ENCODE data around the gene IGSF11.

The IGSF11 gene

DNA sequence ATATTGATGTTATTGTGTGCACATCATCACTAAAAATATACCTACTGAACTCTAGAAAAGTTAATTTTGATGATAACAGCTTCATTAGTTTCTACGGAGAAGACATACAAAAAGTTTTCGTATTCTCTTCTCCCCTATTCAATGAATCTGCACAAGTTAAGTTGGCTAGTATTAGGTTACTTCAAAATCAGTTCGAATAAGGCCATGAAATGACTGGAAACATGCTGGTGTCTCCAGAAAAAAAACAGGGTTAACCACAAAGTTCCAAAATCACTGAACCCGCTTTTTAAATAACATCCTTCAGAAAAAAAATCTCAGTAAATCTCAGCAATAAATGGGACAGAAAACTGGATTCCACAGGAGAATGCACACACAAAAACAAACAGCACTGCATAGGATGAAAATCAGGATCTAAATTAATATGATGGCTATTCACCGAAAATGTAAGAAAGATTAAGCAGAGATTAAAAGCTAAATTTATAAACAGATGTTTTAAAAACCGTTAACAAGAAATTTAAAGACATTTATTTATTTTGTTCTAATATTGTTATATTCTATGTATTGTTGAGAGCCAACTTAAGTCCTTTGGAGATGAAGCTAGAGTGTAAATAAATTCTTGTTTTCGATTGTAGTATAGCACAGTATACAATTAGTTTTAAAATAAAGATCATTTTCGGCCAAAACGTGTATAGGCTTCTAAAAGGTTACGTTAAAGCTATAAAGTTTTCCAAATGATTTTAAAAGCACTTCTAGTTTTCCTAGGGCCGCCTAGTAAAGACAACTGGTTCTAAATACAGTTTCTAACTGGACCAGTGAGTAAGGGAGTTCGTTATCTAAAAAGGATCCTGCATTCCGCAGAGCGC lies 1.0 kb downstream of the IGSF11 start:
- FAIRE-seq, result no peak
- DNase-seq (ENCODE audit: insufficient read length, low spot score), result no peak
- TF ChIP-seq POLR2A (IDR thresholded peaks at IDR 0.05; ENCODE audit: low read depth, low read length) (no peak), PAX5 (IDR thresholded peaks at IDR 0.05; ENCODE audit: insufficient read depth, low read length, severe bottlenecking) (no peak), TAF1 (IDR thresholded peaks at IDR 0.05; ENCODE audit: low read depth, low read length) (no peak), POU2F2 (IDR thresholded peaks at IDR 0.05; ENCODE audit: low read depth, low read length) (no peak), SPI1 (IDR thresholded peaks at IDR 0.05; ENCODE audit: low read depth, low read length) (no peak), POLR2AphosphoS5 (IDR thresholded peaks at IDR 0.05; ENCODE audit: low read depth, low read length) (no peak)

- no peak for FAIRE-seq
- DNase-seq (ENCODE audit: insufficient read length, low spot score), result no peak
- TF ChIP-seq PAX5 (IDR thresholded peaks at IDR 0.05; ENCODE audit: insufficient read depth, low read length, severe bottlenecking) (no peak), POLR2AphosphoS5 (IDR thresholded peaks at IDR 0.05; ENCODE audit: low read depth, low read length) (no peak), TAF1 (IDR thresholded peaks at IDR 0.05; ENCODE audit: low read depth, low read length) (no peak), POLR2A (IDR thresholded peaks at IDR 0.05; ENCODE audit: low read depth, low read length) (no peak), SPI1 (IDR thresholded peaks at IDR 0.05; ENCODE audit: low read depth, low read length) (no peak), POU2F2 (IDR thresholded peaks at IDR 0.05; ENCODE audit: low read depth, low read length) (no peak)
Measured at GRCh38 chr3:119025171-119025795, 9.4 kb downstream of the IGSF11 start.

DNA sequence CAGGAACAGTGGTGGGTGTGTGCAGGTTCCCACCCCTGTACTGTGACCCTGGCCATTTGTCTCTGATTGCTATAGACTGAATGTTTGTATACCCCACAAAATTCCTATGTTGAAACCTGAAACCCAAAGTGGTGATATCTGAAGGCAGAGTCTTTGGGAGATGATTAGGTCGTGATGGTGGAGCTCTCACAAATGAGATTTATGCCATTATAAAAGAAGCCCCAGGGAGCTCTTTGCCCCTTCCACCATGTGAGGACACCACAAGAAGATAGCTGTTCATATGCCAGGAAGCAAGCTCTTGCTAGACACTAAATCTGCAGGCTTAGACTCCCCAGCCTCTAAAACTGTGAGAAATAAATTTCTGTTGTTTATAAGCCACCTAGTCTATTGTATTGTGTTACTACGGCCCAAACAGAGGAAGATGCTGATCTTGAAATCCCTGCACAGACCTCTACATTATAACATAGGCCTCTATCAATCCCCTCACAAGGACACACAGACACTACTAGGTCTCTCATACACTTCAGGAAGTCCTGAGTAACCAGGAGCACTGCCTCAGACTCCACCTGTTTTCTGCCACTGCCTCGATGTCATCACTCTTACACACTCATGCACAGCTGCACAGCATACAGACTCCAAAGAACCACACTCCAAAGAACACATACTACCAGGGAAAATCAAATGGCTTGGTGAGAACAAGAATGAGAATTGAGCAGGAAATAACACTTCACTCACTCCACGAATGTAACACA lies 14.7 kb downstream of the IGSF11 start:
- FAIRE-seq (no peak), DNase-seq (ENCODE audit: insufficient read length, low spot score) (no peak)
- no peak for TF ChIP-seq POU2F2 (IDR thresholded peaks at IDR 0.05; ENCODE audit: low read depth, low read length)
- TF ChIP-seq POLR2AphosphoS5 (IDR thresholded peaks at IDR 0.05; ENCODE audit: low read depth, low read length), result no peak
- TF ChIP-seq POLR2A (IDR thresholded peaks at IDR 0.05; ENCODE audit: low read depth, low read length), result no peak
- no peak for TF ChIP-seq SPI1 (IDR thresholded peaks at IDR 0.05; ENCODE audit: low read depth, low read length)
- no peak for TF ChIP-seq TAF1 (IDR thresholded peaks at IDR 0.05; ENCODE audit: low read depth, low read length)
- TF ChIP-seq PAX5 (IDR thresholded peaks at IDR 0.05; ENCODE audit: insufficient read depth, low read length, severe bottlenecking), result no peak

- TF ChIP-seq PAX5 (IDR thresholded peaks at IDR 0.05; ENCODE audit: insufficient read depth, low read length, severe bottlenecking) (no peak), POLR2A (IDR thresholded peaks at IDR 0.05; ENCODE audit: low read depth, low read length) (no peak), TAF1 (IDR thresholded peaks at IDR 0.05; ENCODE audit: low read depth, low read length) (no peak), SPI1 (IDR thresholded peaks at IDR 0.05; ENCODE audit: low read depth, low read length) (no peak), POU2F2 (IDR thresholded peaks at IDR 0.05; ENCODE audit: low read depth, low read length) (no peak)
- DNase-seq (ENCODE audit: insufficient read length, low spot score) (no peak), FAIRE-seq (no peak)
Measured at GRCh38 chr3:119018690-119019463, 15.8 kb downstream of the IGSF11 start.

- TF ChIP-seq PAX5 (IDR thresholded peaks at IDR 0.05; ENCODE audit: insufficient read depth, low read length, severe bottlenecking) (no peak), POLR2AphosphoS5 (IDR thresholded peaks at IDR 0.05; ENCODE audit: low read depth, low read length) (no peak), POU2F2 (IDR thresholded peaks at IDR 0.05; ENCODE audit: low read depth, low read length) (no peak), SPI1 (IDR thresholded peaks at IDR 0.05; ENCODE audit: low read depth, low read length) (no peak), POLR2A (IDR thresholded peaks at IDR 0.05; ENCODE audit: low read depth, low read length) (no peak), TAF1 (IDR thresholded peaks at IDR 0.05; ENCODE audit: low read depth, low read length) (no peak)
- no peak for DNase-seq (ENCODE audit: insufficient read length, low spot score)
- no peak for FAIRE-seq
Measured at GRCh38 chr3:119015942-119016341, 18.7 kb downstream of the IGSF11 start.

- no peak for DNase-seq (ENCODE audit: insufficient read length, low spot score)
- TF ChIP-seq PAX5 (IDR thresholded peaks at IDR 0.05; ENCODE audit: insufficient read depth, low read length, severe bottlenecking) (no peak), POLR2A (IDR thresholded peaks at IDR 0.05; ENCODE audit: low read depth, low read length) (no peak), SPI1 (IDR thresholded peaks at IDR 0.05; ENCODE audit: low read depth, low read length) (no peak), POLR2AphosphoS5 (IDR thresholded peaks at IDR 0.05; ENCODE audit: low read depth, low read length) (no peak), POU2F2 (IDR thresholded peaks at IDR 0.05; ENCODE audit: low read depth, low read length) (no peak), TAF1 (IDR thresholded peaks at IDR 0.05; ENCODE audit: low read depth, low read length) (no peak)
Measured at GRCh38 chr3:119013951-119014350, 20.7 kb downstream of the IGSF11 start.

DNA sequence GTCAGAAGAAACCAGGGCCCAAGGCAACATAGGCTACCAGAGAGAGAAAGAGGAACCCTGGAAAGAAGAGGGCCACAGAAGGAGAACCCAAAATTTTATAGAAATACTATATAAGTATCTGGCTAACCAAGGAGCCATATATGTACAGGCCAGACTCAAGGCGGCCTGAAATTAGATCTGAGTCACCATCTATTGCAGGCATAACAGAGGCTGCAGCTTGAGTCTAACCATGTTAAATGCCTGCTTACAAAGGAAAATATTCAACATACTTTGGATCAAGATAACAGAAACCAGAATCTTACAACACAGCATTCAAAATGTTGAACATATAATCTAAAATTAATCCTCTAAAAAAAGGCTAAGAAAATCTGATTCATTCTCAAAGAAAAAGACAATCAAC lies 23.1 kb downstream of the IGSF11 start:
- FAIRE-seq (no peak), DNase-seq (ENCODE audit: insufficient read length, low spot score) (no peak)

More at GRCh38 chr3:119013951-119014350, 20.7 kb downstream of the IGSF11 start:
- FAIRE-seq, result no peak

GRCh38 chr3:118997190-118997589 lies 37.5 kb downstream of the IGSF11 start:
- DNase-seq (ENCODE audit: insufficient read length, low spot score) (no peak), FAIRE-seq (no peak)
- TF ChIP-seq TAF1 (IDR thresholded peaks at IDR 0.05; ENCODE audit: low read depth, low read length) (no peak), POU2F2 (IDR thresholded peaks at IDR 0.05; ENCODE audit: low read depth, low read length) (no peak), PAX5 (IDR thresholded peaks at IDR 0.05; ENCODE audit: insufficient read depth, low read length, severe bottlenecking) (no peak), POLR2A (IDR thresholded peaks at IDR 0.05; ENCODE audit: low read depth, low read length) (no peak), POLR2AphosphoS5 (IDR thresholded peaks at IDR 0.05; ENCODE audit: low read depth, low read length) (no peak), SPI1 (IDR thresholded peaks at IDR 0.05; ENCODE audit: low read depth, low read length) (no peak)

More for the DNA sequence above, 23.1 kb downstream of the IGSF11 start:
- TF ChIP-seq POU2F2 (IDR thresholded peaks at IDR 0.05; ENCODE audit: low read depth, low read length), result no peak
- no peak for TF ChIP-seq TAF1 (IDR thresholded peaks at IDR 0.05; ENCODE audit: low read depth, low read length)
